Naive B cell (primary cell): ENCODE data around the gene MYOF. TPM values are rescaled to one million over a fixed set of nuclear protein-coding genes. Genes with fewer than 3 reads are reported as not detected.
A peak's percentile ranks its signal among the peaks of the same experiment; 100 is the strongest.

Source experiments
- ATAC-seq, 2 donors: fragments of 150-1000 bp; cut with Tn5 transposase; 2 replicates each; pipeline ENCODE4 v1.10.0; 2021; ENCODE audit warnings: low read depth in 2 of 2, mild to moderate bottlenecking in 2 of 2, moderate library complexity in 2 of 2
- DNase-seq: peaks from one replicate; pipeline ENCODE4 v3.0.0; 2022
- H3K27ac Mint-ChIP-seq, 6 donors: one replicate each; pipeline ENCODE4 v1.8.0; 2020 to 2022; ENCODE audit warnings: mild to moderate bottlenecking in 6 of 6, mixed read lengths in 6 of 6, moderate library complexity in 5 of 6, inconsistent platforms in 2 of 6
- H3K27me3 Mint-ChIP-seq, 3 donors: one replicate each; pipeline ENCODE4 v1.8.0; 2021 to 2022; ENCODE audit warnings: mixed read lengths in 3 of 3, mild to moderate bottlenecking in 1 of 3
- H3K36me3 Mint-ChIP-seq, 2 donors: one replicate each; pipeline ENCODE4 v1.8.0; 2020 to 2022; ENCODE audit warnings: mixed read lengths in 2 of 2, inconsistent platforms in 1 of 2, mild to moderate bottlenecking in 1 of 2
- H3K4me1 Mint-ChIP-seq, 3 donors: one replicate each; pipeline ENCODE4 v1.8.0; 2020 to 2022; ENCODE audit warnings: mixed read lengths in 3 of 3, inconsistent platforms in 1 of 3, mild to moderate bottlenecking in 1 of 3, moderate library complexity in 1 of 3
- H3K4me3 Mint-ChIP-seq, 8 donors: one replicate each; pipeline ENCODE4 v1.8.0; 2020 to 2022; ENCODE audit warnings: mild to moderate bottlenecking in 8 of 8, mixed read lengths in 8 of 8, moderate library complexity in 8 of 8, inconsistent platforms in 2 of 8
- H3K9me3 Mint-ChIP-seq, 7 donors: one replicate each; pipeline ENCODE4 v1.8.0; 2020 to 2022; ENCODE audit warnings: mixed read lengths in 7 of 7, mild to moderate bottlenecking in 5 of 7, inconsistent platforms in 2 of 7, moderate library complexity in 1 of 7
- polyA plus RNA-seq, 6 donors: library from polyadenylated mRNA; unstranded; fragments of 300-500 nt; fragmentation: Illumina TruSeq; gene quantifications; one replicate each; pipeline ENCODE4 v1.2.3, GENCODE V29; 2021; ENCODE audit warnings: low read depth in 6 of 6

MYOF gene
- polyA plus RNA-seq, 6 donors from 2014 or later = 0.25 to 0.40 TPM; not detected in 4

GRCh38 chr10:93352638-93353383 lies 129.3 kb downstream of the MYOF start:
- Mint-ChIP-seq H3K36me3 (no peaks in the 10 kb centered on the region), H3K4me1 (peaks cover 0 to 3% (median 0%) of the 10 kb centered on the region in 3 donors), H3K27ac (no peak overlapping the region), H3K9me3 (no peaks in the 10 kb centered on the region), H3K4me3 (no peak overlapping the region), H3K27me3 (peaks cover 23 to 37% (median 35%) of the 10 kb centered on the region in 3 donors)
- DNase-seq = peak; percentile 33
- no peak for ATAC-seq

GRCh38 chr10:93346694-93347093 lies 135.4 kb downstream of the MYOF start:
- Mint-ChIP-seq H3K4me1 (peaks cover 3 to 5% (median 5%) of the 10 kb centered on the region in 3 donors), H3K9me3 (no peaks in the 10 kb centered on the region), H3K4me3 (no peak overlapping the region), H3K36me3 (no peaks in the 10 kb centered on the region), H3K27me3 (peaks cover 0 to 11% (median 5%) of the 10 kb centered on the region in 3 donors), H3K27ac (no peak overlapping the region)
- no peak for DNase-seq
- ATAC-seq = no peak

- ATAC-seq = no peak
- DNase-seq = no peak
- Mint-ChIP-seq H3K4me3 (no peak overlapping the region), H3K4me1 (peaks cover 3 to 5% (median 5%) of the 10 kb centered on the region in 3 donors), H3K27me3 (peaks cover 0 to 11% (median 5%) of the 10 kb centered on the region in 3 donors), H3K36me3 (no peaks in the 10 kb centered on the region), H3K9me3 (no peaks in the 10 kb centered on the region), H3K27ac (no peak overlapping the region)
These were observed 136.0 kb downstream of the MYOF start for GRCh38 chr10:93346108-93346507.

GRCh38 chr10:93344691-93345090 lies 137.4 kb downstream of the MYOF start:
- H3K36me3 Mint-ChIP-seq = no peaks in the 10 kb centered on the region
- peaks cover 0 to 11% (median 0%) of the 10 kb centered on the region in 3 donors for H3K27me3 Mint-ChIP-seq
- H3K9me3 Mint-ChIP-seq = no peaks in the 10 kb centered on the region
- H3K27ac Mint-ChIP-seq = no peak overlapping the region
- no peak for ATAC-seq
- H3K4me1 Mint-ChIP-seq = peaks cover 3 to 5% (median 5%) of the 10 kb centered on the region in 3 donors
- peak overlapping the region in 1 of 8 donors; percentile 34 for H3K4me3 Mint-ChIP-seq
- DNase-seq = no peak

- DNase-seq = no peak
- Mint-ChIP-seq H3K36me3 (no peaks in the 10 kb centered on the region), H3K4me1 (peaks cover 3 to 5% (median 5%) of the 10 kb centered on the region in 3 donors), H3K27ac (no peak overlapping the region), H3K4me3 (no peak overlapping the region), H3K9me3 (no peaks in the 10 kb centered on the region), H3K27me3 (peaks cover 0 to 5% (median 0%) of the 10 kb centered on the region in 3 donors)
- ATAC-seq = no peak
These were observed 139.2 kb downstream of the MYOF start for GRCh38 chr10:93342921-93343320.

- Mint-ChIP-seq H3K27ac (no peak overlapping the region), H3K4me1 (peaks cover 3 to 5% (median 5%) of the 10 kb centered on the region in 3 donors), H3K4me3 (no peak overlapping the region), H3K27me3 (peaks cover 0 to 4% (median 0%) of the 10 kb centered on the region in 3 donors), H3K9me3 (no peaks in the 10 kb centered on the region), H3K36me3 (no peaks in the 10 kb centered on the region)
- DNase-seq = no peak
- no peak for ATAC-seq
These were observed 139.8 kb downstream of the MYOF start for GRCh38 chr10:93342366-93342765.

DNA sequence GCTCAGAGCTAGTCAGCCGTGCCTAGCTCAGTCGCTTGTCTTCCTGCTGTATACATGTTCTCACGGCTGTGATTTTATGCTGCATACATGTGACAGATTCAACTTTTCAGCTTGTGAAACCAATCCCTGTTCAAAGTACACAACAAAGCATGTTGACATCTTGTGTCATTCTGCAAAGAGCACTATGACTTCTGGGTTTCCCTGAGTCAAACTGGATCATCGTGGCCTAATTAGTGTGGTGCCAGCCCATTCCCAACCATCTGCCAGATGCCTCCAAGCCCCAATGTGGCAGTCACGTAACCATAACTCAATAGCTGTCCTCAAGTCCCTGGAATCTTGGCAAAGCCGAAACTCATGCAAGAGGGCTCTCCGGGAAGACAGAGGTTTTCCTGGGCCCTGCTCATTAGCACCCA lies 144.8 kb downstream of the MYOF start:
- no peak for ATAC-seq
- H3K36me3 Mint-ChIP-seq = no peaks in the 10 kb centered on the region
- H3K27me3 Mint-ChIP-seq = peaks cover 0 to 4% (median 0%) of the 10 kb centered on the region in 3 donors
- no peaks in the 10 kb centered on the region for H3K9me3 Mint-ChIP-seq
- no peaks in the 10 kb centered on the region for H3K4me1 Mint-ChIP-seq
- H3K27ac Mint-ChIP-seq = no peak overlapping the region
- no peak for DNase-seq
- no peak overlapping the region for H3K4me3 Mint-ChIP-seq

DNA sequence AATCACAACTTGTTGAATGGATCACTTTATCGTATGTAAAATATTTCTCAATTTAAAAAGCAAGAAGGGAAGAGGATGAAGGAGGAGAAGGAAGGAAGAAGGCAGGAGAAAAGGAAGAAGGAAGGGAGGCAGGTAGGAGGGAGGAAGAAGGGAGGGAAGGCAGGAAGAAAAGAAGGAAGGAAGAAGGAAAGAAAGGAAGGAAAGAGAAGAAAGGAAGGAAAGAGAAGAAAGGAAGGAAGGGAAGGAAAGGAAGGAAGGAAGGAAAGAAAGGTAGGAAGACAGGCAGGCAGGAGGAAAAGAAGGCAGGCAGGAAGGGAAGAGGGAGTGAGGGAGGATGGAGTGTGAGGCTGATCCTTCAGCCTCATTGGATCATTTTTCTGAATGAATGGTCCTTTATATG lies 145.5 kb downstream of the MYOF start:
- Mint-ChIP-seq H3K27me3 (peaks cover 0 to 4% (median 0%) of the 10 kb centered on the region in 3 donors), H3K36me3 (no peaks in the 10 kb centered on the region), H3K27ac (no peak overlapping the region), H3K4me1 (no peaks in the 10 kb centered on the region), H3K9me3 (no peaks in the 10 kb centered on the region), H3K4me3 (no peak overlapping the region)
- no peak for DNase-seq
- no peak for ATAC-seq

GRCh38 chr10:93336110-93336509 lies 146.0 kb downstream of the MYOF start:
- Mint-ChIP-seq H3K4me1 (no peaks in the 10 kb centered on the region), H3K4me3 (no peak overlapping the region), H3K27me3 (peaks cover 0 to 4% (median 0%) of the 10 kb centered on the region in 3 donors), H3K9me3 (no peaks in the 10 kb centered on the region), H3K36me3 (no peaks in the 10 kb centered on the region), H3K27ac (no peak overlapping the region)
- no peak for DNase-seq
- ATAC-seq = no peak

DNA sequence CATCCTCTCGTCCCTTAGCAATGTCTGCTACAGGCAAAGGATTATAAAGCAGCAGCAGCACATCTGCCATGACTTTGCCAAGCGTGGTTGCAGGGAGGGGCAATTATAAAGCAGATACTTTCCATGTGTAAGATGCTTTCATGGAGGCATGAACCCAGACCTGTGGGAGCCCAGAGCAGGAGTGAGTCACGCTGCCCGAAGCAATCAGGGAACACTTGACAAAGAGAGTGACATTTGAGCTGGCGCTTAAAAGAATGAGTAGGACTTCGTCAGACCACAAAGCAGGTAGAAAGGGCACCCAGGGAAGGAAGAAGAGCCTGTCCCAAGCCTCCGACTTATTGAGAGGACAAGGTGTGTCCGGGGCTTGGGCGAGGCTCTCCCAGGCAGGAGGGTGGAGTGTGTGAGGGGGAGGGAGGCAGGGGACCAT lies 147.2 kb downstream of the MYOF start:
- peaks cover 0 to 11% (median 6%) of the 10 kb centered on the region in 3 donors for H3K27me3 Mint-ChIP-seq
- no peaks in the 10 kb centered on the region for H3K9me3 Mint-ChIP-seq
- H3K4me3 Mint-ChIP-seq = no peak overlapping the region
- H3K36me3 Mint-ChIP-seq = no peaks in the 10 kb centered on the region
- no peak overlapping the region for H3K27ac Mint-ChIP-seq
- ATAC-seq = no peak
- H3K4me1 Mint-ChIP-seq = no peaks in the 10 kb centered on the region
- DNase-seq = no peak

GRCh38 chr10:93334181-93334580 lies 148.0 kb downstream of the MYOF start:
- Mint-ChIP-seq H3K36me3 (no peaks in the 10 kb centered on the region), H3K4me1 (no peaks in the 10 kb centered on the region), H3K9me3 (no peaks in the 10 kb centered on the region), H3K27ac (no peak overlapping the region), H3K4me3 (no peak overlapping the region), H3K27me3 (peaks cover 2 to 16% (median 12%) of the 10 kb centered on the region in 3 donors)
- DNase-seq = no peak
- ATAC-seq = no peak

DNA sequence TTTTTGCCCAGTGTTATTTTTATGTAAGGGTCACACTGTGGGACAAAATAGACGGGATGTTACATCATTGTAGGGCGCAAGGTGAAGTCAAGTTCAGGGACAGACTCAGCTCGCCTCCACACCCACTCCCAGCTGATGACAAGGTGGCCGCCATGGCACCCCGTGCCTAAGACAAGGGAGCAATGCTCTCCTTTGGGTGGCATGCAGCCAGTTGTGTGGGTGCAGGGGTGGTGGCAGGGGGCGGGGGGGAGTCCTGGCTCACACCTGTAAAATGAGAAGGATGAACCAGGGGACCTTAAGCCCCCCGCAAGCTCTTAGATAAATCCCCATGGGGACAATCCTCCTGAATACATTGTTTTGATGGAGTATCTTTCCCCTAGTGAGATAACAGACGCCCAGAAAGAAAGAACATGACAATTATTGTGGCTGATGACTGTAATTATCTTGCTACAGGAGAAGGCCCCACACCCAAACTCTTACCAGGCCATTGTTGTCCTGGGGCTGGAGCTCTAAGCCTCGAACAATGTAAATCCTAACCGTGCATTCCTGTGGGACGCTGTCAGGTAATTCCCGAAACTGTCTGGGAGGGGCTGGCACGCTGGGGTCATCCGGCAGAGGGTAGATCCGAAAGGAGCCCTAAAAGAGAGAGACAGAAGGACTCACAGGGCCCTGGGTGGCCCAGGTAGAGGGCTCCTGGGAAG lies 148.7 kb downstream of the MYOF start:
- H3K27me3 Mint-ChIP-seq = peaks cover 7 to 16% (median 14%) of the 10 kb centered on the region in 3 donors
- no peak overlapping the region for H3K4me3 Mint-ChIP-seq
- DNase-seq = no peak
- no peaks in the 10 kb centered on the region for H3K36me3 Mint-ChIP-seq
- no peaks in the 10 kb centered on the region for H3K9me3 Mint-ChIP-seq
- no peak for ATAC-seq
- no peak overlapping the region for H3K27ac Mint-ChIP-seq
- H3K4me1 Mint-ChIP-seq = no peaks in the 10 kb centered on the region

GRCh38 chr10:93330824-93331223 lies 151.3 kb downstream of the MYOF start:
- Mint-ChIP-seq H3K36me3 (no peaks in the 10 kb centered on the region), H3K27me3 (peaks cover 13 to 21% (median 20%) of the 10 kb centered on the region in 3 donors), H3K27ac (no peak overlapping the region), H3K4me1 (no peaks in the 10 kb centered on the region), H3K9me3 (peaks cover 0 to 4% (median 0%) of the 10 kb centered on the region in 7 donors), H3K4me3 (no peak overlapping the region)
- DNase-seq (no peak), ATAC-seq (no peak)

- no peak for ATAC-seq
- Mint-ChIP-seq H3K4me1 (no peaks in the 10 kb centered on the region), H3K36me3 (no peaks in the 10 kb centered on the region), H3K9me3 (no peaks in the 10 kb centered on the region), H3K27ac (no peak overlapping the region), H3K27me3 (peaks cover 7 to 15% (median 11%) of the 10 kb centered on the region in 3 donors), H3K4me3 (no peak overlapping the region)
- DNase-seq = no peak
These were observed 162.2 kb downstream of the MYOF start for GRCh38 chr10:93319896-93320295.
